Right lobe of liver (tissue), 6 donors: ENCODE data around the gene GPR39. TPM values are rescaled to one million over a fixed set of nuclear protein-coding genes. Genes with fewer than 3 reads are reported as not detected.

Source experiments
- ATAC-seq, 4 donors: fragments of 200-7000 bp; cut with Tn5 transposase; one replicate each; pipeline ENCODE4 v1.9.1; 2020; ENCODE audit warnings: mild to moderate bottlenecking in 4 of 4, moderate library complexity in 4 of 4
- DNase-seq, 3 donors: peaks; one replicate each; pipeline ENCODE4 v3.0.0-alpha.2; 2020
- H3K27ac ChIP-seq, 3 donors: fragments of 200-600 bp; one replicate each; pipeline ENCODE4 v1.8.0; 2022
- H3K27me3 ChIP-seq, 2 donors: fragments of 200-600 bp; one replicate each; pipeline ENCODE4 v1.8.0; 2022
- H3K36me3 ChIP-seq, 4 donors: fragments of 200-600 bp; sonication (generic) in 1 of 4; one replicate each; pipeline versions ENCODE4 v1.5.1 to v1.8.0; 2017 to 2022; ENCODE audit warnings: control low read depth in 1 of 4
- H3K4me1 ChIP-seq, 4 donors: fragments of 200-600 bp; sonication (generic) in 1 of 4; one replicate each; pipeline versions ENCODE4 v1.5.1 to v1.8.0; 2017 to 2022; ENCODE audit warnings: control low read depth in 1 of 4
- H3K4me3 ChIP-seq, 3 donors: fragments of 200-600 bp; one replicate each; pipeline ENCODE4 v1.8.0; 2022
- H3K9me3 ChIP-seq, 4 donors: fragments of 200-600 bp; sonication (generic) in 1 of 4; one replicate each; pipeline versions ENCODE4 v1.5.1 to v1.8.0; 2017 to 2022; ENCODE audit warnings: control low read depth in 1 of 4
- CTCF ChIP-seq, 4 donors: fragments of 200-600 bp in 3 of 4; fragments of 450-650 bp in 1 of 4; IDR thresholded peaks; one replicate each; pipeline versions ENCODE4 v1.5.1 to v1.8.0; 2016 to 2022; ENCODE audit warnings: antibody characterized with exemption in 4 of 4, mild to moderate bottlenecking in 2 of 4
- POLR2A ChIP-seq: fragments of 450-650 bp; IDR thresholded peaks from one replicate; pipeline ENCODE4 v1.6.1; 2017; ENCODE audit warnings: antibody characterized with exemption, mild to moderate bottlenecking
- WGBS: methylation state at CpG from one replicate; pipeline ENCODE4 v1.1.6; 2018; ENCODE audit warnings: low coverage, low lambda C conversion rate; ENCODE audit not compliant: insufficient coverage; ENCODE audit errors: missing lambda C conversion rate; 5-methylcytosine and 5-hydroxymethylcytosine counted together
- intact Hi-C, 2 donors: fragments of 100-400 bp; cut with DNase I; formaldehyde crosslinking; loops; one replicate each; pipeline versions ENCODE4 v1.11.2 to v1.14.1; 2022
- total RNA-seq, 6 experiments: library from RNA; depleted of rRNA in 2 of 6; stranded (reverse); fragments of >200 nt in 2 of 6; fragmentation: NEBNext Ultra II Directional in 3 of 6; extraction: Animal tissue kit (Norgen Biotek cat#: 25700) in 3 of 6; gene quantifications; one replicate each; pipeline versions ENCODE4 v1.1.0 to v1.2.4, GENCODE V29; 2016 to 2023
- donor health status: DM: no; HTN: yes; CAD: no.
- donor health status: DM: no; HTN: no; CAD: no.
- donor health status: DM: no; HTN: no; CAD: no.
- donor health status: DM: no; HTN: yes; CAD: no.
- donor health status: DM: no; HTN: yes; CAD: no.

GPR39 gene
- total RNA-seq, 6 experiments from 2014 or later = 3.6 to 9.1 (median 6.0) TPM

GRCh38 chr2:132484144-132484543 is 67.5 kb downstream of the GPR39 start:
- no peaks in the 10 kb centered on the region for H3K36me3 ChIP-seq
- no peak overlapping the region for H3K27ac ChIP-seq
- intact Hi-C loops = no loop called here
- no peak overlapping the region for H3K4me3 ChIP-seq
- no peaks in the 10 kb centered on the region for H3K27me3 ChIP-seq
- WGBS = no CpG with 5 or more reads among the region's 1 CpG
- DNase-seq (no peak), ATAC-seq (no peak)
- TF ChIP-seq CTCF (IDR thresholded peaks at IDR 0.05) (no peak), POLR2A (no peak)
- H3K9me3 ChIP-seq = no peaks in the 10 kb centered on the region
- H3K4me1 ChIP-seq = no peaks in the 10 kb centered on the region

GRCh38 chr2:132488491-132488890 is 71.9 kb downstream of the GPR39 start:
- intact Hi-C loops = no loop called here
- WGBS = no CpG with 5 or more reads among the region's 6 CpGs
- H3K4me3 ChIP-seq = no peak overlapping the region
- ATAC-seq = no peak
- no peak for TF ChIP-seq POLR2A
- no peak overlapping the region for H3K27ac ChIP-seq
- H3K4me1 ChIP-seq = no peaks in the 10 kb centered on the region
- H3K27me3 ChIP-seq = no peaks in the 10 kb centered on the region
- no peaks in the 10 kb centered on the region for H3K9me3 ChIP-seq
- no peak for DNase-seq
- H3K36me3 ChIP-seq = no peaks in the 10 kb centered on the region

GRCh38 chr2:132489150-132489549 is 72.5 kb downstream of the GPR39 start:
- no peaks in the 10 kb centered on the region for H3K36me3 ChIP-seq
- DNase-seq (no peak), ATAC-seq (no peak)
- H3K27me3 ChIP-seq = no peaks in the 10 kb centered on the region
- no peaks in the 10 kb centered on the region for H3K4me1 ChIP-seq
- 35% methylated on average over 18 of the region's 18 CpGs for WGBS
- TF ChIP-seq POLR2A = no peak
- TF ChIP-seq CTCF (IDR thresholded peaks at IDR 0.05) = no peak
- H3K4me3 ChIP-seq = no peak overlapping the region
- intact Hi-C loops = no loop called here
- H3K9me3 ChIP-seq = no peaks in the 10 kb centered on the region
- H3K27ac ChIP-seq = no peak overlapping the region

- ATAC-seq = no peak
- Histone ChIP-seq H3K27ac (no peak overlapping the region), H3K27me3 (no peaks in the 10 kb centered on the region), H3K4me1 (no peaks in the 10 kb centered on the region), H3K4me3 (no peak overlapping the region), H3K36me3 (no peaks in the 10 kb centered on the region), H3K9me3 (no peaks in the 10 kb centered on the region)
- no peak for DNase-seq
- TF ChIP-seq CTCF (IDR thresholded peaks at IDR 0.05) (no peak), POLR2A (no peak)
- WGBS = 100% methylated on average over 2 of the region's 2 CpGs
- intact Hi-C loops = no loop called here
These were observed 79.3 kb downstream of the GPR39 start for GRCh38 chr2:132495881-132496280.

- H3K4me3 ChIP-seq = no peak overlapping the region
- DNase-seq (no peak), ATAC-seq (no peak)
- no peaks in the 10 kb centered on the region for H3K27me3 ChIP-seq
- no peak for TF ChIP-seq CTCF (IDR thresholded peaks at IDR 0.05)
- no peak for TF ChIP-seq POLR2A
- no peaks in the 10 kb centered on the region for H3K9me3 ChIP-seq
- intact Hi-C loops = no loop called here
- WGBS = 64% methylated on average over 3 of the region's 4 CpGs
- no peak overlapping the region for H3K27ac ChIP-seq
- H3K36me3 ChIP-seq = no peaks in the 10 kb centered on the region
- no peaks in the 10 kb centered on the region for H3K4me1 ChIP-seq
These were observed 80.0 kb downstream of the GPR39 start for GRCh38 chr2:132496555-132496954.
